Stimulated activated effector memory CD8-positive, alpha-beta T cell treated with anti-CD3 and anti-CD28 coated beads, Interleukin-12 subunit alpha, Interleukin-12 subunit beta, amount 100 ng/mL, for 72 hours (primary cell): ENCODE measurements around the gene RAB15.
"Not testable (repeated sequence)": the region's sequence is repeated elsewhere in the genome, so short reads cannot be mapped to it uniquely, and the experiment has no call there.

Experiments
- ATAC-seq: fragments of 150-1000 bp; cut with Tn5 transposase; 2 replicates; pipeline ENCODE4 v1.10.0; 2021
- DNase-seq, 2 donors: peaks; one replicate each; pipeline ENCODE4 v3.0.0; 2021 to 2022; ENCODE audit warnings: low spot score in 2 of 2
- H3K27ac Mint-ChIP-seq: one replicate; pipeline ENCODE4 v1.8.0; 2022; ENCODE audit warnings: mild to moderate bottlenecking, mixed read lengths
- H3K36me3 Mint-ChIP-seq: one replicate; pipeline ENCODE4 v1.8.0; 2022; ENCODE audit warnings: mild to moderate bottlenecking, mixed read lengths
- H3K4me1 Mint-ChIP-seq: one replicate; pipeline ENCODE4 v1.8.0; 2022; ENCODE audit warnings: mixed read lengths
- H3K4me3 Mint-ChIP-seq: one replicate; pipeline ENCODE4 v1.8.0; 2022; ENCODE audit warnings: mild to moderate bottlenecking, mixed read lengths
- H3K9me3 Mint-ChIP-seq: one replicate; pipeline ENCODE4 v1.8.0; 2022; ENCODE audit warnings: mixed read lengths

RAB15 gene

DNA sequence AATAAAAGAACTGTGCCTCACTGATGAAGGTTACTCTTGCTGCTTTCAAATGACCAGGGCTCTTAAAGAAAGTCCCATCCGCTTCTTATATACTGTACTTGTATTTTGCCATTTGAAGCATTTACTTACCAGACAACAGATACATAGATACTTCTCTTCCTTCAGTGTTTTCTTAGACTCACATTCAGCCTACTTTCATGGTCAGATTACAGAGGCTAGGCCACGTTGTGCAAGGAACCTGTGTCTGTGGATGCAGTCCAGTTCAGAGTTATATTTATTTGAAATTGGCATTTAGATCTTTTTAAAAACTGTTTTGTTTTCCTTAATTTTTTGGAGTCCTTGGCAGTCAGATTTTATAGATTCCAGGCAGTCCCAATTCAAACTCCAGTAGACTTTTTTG, 51.7 kb downstream of the RAB15 start:
- Mint-ChIP-seq H3K27ac (no peak overlapping the region), H3K4me3 (no peak overlapping the region), H3K9me3 (no peaks in the 10 kb centered on the region), H3K36me3 (peaks cover 43% of the 10 kb centered on the region), H3K4me1 (peaks cover 38% of the 10 kb centered on the region)
- no peak for DNase-seq
- no peak for ATAC-seq

DNA sequence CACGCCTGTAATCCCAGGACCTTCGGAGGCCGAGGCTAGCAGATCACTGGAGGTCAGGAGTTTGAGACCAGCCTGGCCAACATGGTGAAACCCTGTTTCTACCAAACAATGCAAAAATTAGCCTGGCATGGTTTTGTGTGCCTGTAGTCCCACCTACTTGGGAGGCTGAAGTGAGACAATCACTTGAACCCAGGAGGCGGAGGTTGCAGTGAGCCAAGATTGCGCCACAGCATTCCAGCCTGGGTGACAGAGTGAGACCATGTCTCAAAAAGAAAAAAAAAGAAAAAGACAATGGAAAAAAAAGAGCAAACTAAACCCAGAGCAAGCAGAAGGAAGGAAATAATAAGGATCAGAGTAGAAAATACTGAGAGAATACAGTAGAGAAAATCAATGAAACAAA, 52.5 kb downstream of the RAB15 start:
- no peak for ATAC-seq
- H3K4me3 Mint-ChIP-seq, result no peak overlapping the region
- peak overlapping the region; percentile 26 for H3K27ac Mint-ChIP-seq
- no peaks in the 10 kb centered on the region for H3K9me3 Mint-ChIP-seq
- no peak for DNase-seq
- H3K4me1 Mint-ChIP-seq, result peaks cover 45% of the 10 kb centered on the region
- peaks cover 42% of the 10 kb centered on the region for H3K36me3 Mint-ChIP-seq

DNA sequence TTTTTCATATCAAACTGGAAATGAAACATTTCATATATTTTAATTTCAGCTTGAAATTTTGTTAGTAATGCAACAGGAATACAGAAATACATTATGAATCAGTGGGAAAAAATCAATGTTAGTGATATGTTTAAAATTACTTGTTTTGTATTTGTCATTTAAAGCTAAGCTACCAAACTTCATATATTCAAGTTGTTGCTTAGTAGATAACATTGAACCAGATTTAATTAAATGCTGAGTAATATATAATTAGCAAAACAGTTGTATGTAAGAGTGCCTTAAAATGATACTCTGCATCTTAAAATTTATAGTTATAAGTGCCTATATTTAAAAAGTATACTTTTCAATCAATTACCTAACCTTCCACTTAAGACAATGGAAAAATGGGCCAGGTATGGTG, 52.9 kb downstream of the RAB15 start:
- peaks cover 45% of the 10 kb centered on the region for H3K4me1 Mint-ChIP-seq
- ATAC-seq, result no peak

DNA sequence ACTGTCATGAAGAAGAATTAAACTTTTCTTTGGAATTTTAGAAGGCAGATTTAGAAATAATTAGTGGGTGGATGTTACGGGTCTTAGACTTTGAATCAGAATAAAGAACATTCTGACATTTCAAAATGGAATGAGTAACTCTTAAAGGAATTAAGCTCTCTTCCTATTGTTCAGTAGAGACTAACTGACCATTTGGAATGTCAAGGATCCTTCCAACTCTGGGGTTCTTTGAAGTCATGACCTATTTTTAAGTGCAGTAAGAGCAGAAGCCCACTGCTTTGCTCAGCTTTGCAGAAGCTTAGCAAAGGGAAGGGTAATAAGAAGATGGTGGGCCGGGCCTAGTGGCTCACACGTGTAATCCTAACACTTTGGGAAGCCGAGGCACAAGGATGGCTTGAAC, 53.9 kb downstream of the RAB15 start:
- Mint-ChIP-seq H3K27ac (peak overlapping the region; percentile 87), H3K4me1 (peaks cover 49% of the 10 kb centered on the region), H3K36me3 (peaks cover 37% of the 10 kb centered on the region), H3K4me3 (peak overlapping the region; percentile 21), H3K9me3 (no peaks in the 10 kb centered on the region)
- no peak for DNase-seq
- no peak for ATAC-seq

More for the DNA sequence above, 52.9 kb downstream of the RAB15 start:
- no peak for DNase-seq
- Mint-ChIP-seq H3K9me3 (no peaks in the 10 kb centered on the region), H3K27ac (peak overlapping the region; percentile 87), H3K36me3 (peaks cover 42% of the 10 kb centered on the region), H3K4me3 (no peak overlapping the region)

DNA sequence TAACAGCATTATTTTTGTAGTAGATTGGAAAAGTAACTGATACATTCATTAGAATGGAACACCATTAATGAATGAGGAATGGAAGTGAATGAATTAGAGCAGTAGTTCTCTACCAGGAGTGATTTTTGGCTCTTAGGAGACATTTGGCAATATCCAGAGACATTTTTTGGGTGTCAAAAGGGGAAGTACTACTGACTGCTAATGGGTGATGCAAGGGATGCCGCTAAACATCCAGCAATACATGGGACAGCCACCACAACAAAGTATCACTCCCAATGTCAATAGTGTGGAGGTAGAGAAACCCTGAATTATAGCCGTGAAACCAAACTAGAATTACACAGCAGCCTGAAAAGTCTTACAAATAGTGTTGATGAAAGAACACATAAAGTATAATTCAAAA, 56.3 kb downstream of the RAB15 start:
- DNase-seq (no peak), ATAC-seq (no peak)
- peaks cover 42% of the 10 kb centered on the region for H3K4me1 Mint-ChIP-seq
- peak overlapping the region; percentile 99 for H3K27ac Mint-ChIP-seq
- peak overlapping the region; percentile 92 for H3K4me3 Mint-ChIP-seq
- peaks cover 37% of the 10 kb centered on the region for H3K36me3 Mint-ChIP-seq
- no peaks in the 10 kb centered on the region for H3K9me3 Mint-ChIP-seq

DNA sequence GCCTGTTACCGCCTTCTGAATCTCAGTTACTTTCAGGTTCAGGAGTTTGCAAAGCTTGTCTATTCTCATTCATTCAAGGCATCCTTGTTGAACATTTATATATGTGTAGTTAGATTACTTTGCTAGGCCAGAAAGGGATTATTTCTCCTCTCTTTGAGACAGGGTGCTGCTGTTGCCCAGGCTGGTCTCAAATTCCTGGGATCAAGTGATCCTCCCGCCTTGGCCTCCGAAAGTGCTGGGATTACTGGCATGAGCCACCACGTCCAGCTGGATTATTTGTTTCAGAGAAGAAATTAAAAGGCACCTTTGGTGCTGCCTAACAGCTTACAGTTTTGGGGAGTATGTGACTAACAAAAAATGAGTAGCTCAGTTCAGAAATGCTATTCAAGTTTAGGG, 57.1 kb downstream of the RAB15 start:
- H3K4me3 Mint-ChIP-seq, result peak overlapping the region; percentile 92
- no peaks in the 10 kb centered on the region for H3K9me3 Mint-ChIP-seq
- H3K27ac Mint-ChIP-seq, result peak overlapping the region; percentile 99
- H3K36me3 Mint-ChIP-seq, result peaks cover 37% of the 10 kb centered on the region
- no peak for DNase-seq
- ATAC-seq, result no peak
- H3K4me1 Mint-ChIP-seq, result peaks cover 42% of the 10 kb centered on the region

DNA sequence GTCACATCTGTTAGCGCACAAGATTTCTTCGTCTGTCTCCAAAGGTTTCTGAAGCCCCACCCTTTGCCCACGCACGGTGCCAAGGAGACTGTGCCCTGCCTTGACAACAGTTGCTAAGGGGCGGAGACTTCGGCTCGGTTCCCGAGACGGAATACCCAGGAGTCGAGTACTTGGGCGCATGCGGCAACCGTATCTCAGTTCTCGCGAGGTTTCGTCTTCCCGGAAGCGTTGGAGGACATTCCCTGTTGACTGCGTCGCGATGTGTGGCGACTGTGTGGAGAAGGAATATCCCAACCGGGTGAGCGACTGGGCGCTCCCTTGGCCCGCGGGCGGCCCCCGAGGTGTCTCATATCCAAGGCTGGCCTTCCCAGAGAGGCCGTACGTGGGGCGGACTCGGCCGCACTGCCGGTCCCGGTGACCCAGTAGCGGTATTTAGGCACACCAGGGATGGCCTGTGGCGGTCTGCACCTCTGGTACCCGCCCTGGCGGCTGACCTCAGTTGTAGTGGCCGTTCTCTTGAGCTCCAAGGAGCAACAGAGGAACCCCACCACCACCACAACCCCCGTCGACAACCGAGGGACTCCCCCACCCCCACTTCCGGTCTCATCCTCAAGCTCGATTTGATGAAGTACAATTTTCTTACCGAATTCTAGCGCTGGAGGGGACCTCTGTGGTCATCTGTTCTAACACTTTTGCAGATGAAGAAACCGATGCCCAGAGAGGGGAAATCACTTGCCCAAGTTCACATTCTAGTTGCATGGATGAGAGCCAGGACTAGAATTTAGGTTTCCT, 57.7 kb downstream of the RAB15 start, which contains the start of gene CHURC1:
Gene CHURC1, plus strand, starts transcription at position 219 of the 792 bp plus-strand sequence. Its CDS starts 41 bp downstream, at position 260.
- Mint-ChIP-seq H3K4me1 (peaks cover 37% of the 10 kb centered on the region), H3K9me3 (no peaks in the 10 kb centered on the region), H3K4me3 (peak within 1 kb of the TSS; percentile 92), H3K27ac (peak within 1 kb of the TSS; percentile 99), H3K36me3 (peaks cover 32% of the 10 kb centered on the region)
- DNase-seq (peak; percentile 87 to 98), ATAC-seq (peak; percentile 97)

DNA sequence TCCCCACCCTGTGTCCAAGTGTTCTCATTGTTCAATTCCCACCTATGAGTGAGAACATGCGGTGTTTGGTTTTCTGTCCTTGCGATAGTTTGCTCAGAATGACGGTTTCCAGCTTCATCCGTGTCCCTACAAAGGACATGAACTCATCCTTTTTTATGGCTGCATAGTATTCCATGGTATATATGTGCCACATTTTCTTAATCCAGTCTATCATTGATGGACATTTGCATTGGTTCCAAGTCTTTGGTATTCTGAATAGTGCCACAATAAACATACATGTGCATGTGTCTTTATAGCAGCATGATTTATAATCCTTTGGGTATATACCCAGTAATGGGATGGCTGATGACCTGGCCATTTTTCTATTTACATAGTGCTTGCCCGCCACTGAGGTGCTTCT, 58.7 kb downstream of the RAB15 start:
- not testable (repeated sequence) for ATAC-seq, H3K9me3 Mint-ChIP-seq, DNase-seq
- Mint-ChIP-seq H3K4me3 (peak overlapping the region; percentile 92), H3K4me1 (peaks cover 31% of the 10 kb centered on the region), H3K27ac (peak overlapping the region; percentile 99), H3K36me3 (peaks cover 31% of the 10 kb centered on the region)

DNA sequence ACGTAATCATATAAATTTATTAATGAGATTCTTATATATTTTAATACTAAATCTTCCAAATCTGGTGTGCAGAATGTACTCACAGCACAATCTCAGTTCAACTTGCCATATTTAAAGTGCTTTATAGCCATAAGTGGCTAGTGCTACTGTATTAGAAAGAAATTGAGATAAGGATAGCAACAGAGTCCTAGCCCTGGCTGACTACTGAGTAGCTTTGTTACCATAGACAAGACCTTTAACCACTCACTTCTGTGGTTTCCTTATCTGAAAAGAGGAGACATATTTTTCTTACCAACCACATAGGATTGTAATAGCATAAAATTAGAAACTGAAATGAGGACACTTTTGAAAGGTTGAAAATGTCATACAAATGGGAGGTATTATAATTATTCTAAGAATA, 59.9 kb downstream of the RAB15 start:
- DNase-seq (no peak), ATAC-seq (no peak)
- Mint-ChIP-seq H3K4me1 (peaks cover 19% of the 10 kb centered on the region), H3K36me3 (peaks cover 24% of the 10 kb centered on the region), H3K9me3 (no peaks in the 10 kb centered on the region), H3K27ac (no peak overlapping the region), H3K4me3 (no peak overlapping the region)

DNA sequence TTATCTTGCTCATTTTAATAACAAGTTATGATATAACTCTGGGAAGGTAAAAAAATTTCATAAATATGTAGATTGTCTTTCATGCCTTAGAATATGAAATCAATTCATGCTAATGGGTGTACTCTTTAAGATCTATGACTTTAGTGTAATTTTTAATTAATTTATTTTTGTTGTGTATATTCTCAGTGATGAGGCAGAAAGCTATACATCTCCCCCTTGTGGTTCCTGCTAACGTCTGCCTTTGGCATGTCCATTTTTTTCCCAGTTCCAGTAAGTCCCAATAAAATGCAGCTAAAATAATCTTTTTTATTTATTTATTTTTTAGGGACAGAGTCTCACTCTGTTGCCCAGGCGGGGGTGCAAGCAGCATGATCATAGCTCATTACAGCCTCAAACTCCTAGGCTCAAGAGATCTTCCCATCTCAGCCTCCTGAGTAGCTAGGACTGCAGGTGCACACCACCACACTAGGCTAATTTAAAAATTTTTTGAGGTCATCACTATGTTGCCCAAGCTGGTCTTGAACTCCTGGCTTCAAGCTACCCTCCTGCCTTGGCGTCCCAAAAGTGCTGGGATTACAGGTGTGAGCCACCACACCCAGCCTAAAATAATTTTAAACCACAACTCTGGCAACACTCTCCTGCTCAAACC, 61.2 kb downstream of the RAB15 start:
- DNase-seq, result no peak
- no peak overlapping the region for H3K27ac Mint-ChIP-seq
- H3K4me1 Mint-ChIP-seq, result peaks cover 17% of the 10 kb centered on the region

DNA sequence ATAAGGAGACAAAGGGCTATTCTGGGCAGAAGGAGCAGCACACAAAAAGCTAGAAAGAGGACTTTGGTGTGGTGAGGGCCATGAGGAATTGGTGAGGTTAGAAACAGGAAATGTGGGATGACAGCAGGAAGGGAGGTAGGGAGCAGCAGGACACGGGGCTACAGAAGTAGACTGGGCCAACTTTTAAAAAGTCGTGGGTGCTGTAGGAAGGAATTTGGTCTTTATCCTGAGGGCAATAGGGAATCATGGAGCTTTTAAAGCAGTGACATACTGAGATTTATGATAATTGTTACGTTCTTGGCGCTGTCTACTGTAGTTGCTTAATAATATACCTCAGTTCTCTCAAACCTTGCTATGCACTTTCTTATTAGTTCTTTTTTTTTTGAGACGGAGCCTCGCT, 66.1 kb downstream of the RAB15 start:
- DNase-seq (no peak), ATAC-seq (no peak)
- Mint-ChIP-seq H3K4me1 (no peaks in the 10 kb centered on the region), H3K4me3 (no peak overlapping the region), H3K9me3 (no peaks in the 10 kb centered on the region), H3K36me3 (no peaks in the 10 kb centered on the region), H3K27ac (no peak overlapping the region)

More for the DNA sequence above, 61.2 kb downstream of the RAB15 start:
- Mint-ChIP-seq H3K4me3 (no peak overlapping the region), H3K9me3 (no peaks in the 10 kb centered on the region), H3K36me3 (peaks cover 17% of the 10 kb centered on the region)
- ATAC-seq, result no peak

DNA sequence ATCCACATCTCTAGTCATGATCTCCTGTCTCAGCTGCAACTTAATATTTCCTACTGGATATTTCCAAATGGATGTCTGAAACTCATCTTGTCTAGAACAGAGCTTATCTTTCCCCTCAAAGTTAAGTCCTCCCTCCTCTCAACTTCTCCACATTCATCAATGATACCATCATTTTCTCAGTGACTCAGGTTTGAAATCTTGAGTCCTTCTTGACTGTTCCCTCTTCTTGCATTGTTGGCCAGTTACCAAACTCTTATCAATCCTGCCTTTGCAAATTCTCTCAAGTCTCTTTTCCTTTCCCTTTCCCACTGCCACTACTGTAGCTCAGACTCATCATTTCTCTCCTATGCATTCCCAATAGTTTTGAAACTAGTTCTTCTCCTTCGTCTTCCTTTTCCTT, 72.2 kb downstream of the RAB15 start:
- no peak overlapping the region for H3K27ac Mint-ChIP-seq
- H3K36me3 Mint-ChIP-seq, result no peaks in the 10 kb centered on the region
- ATAC-seq (no peak), DNase-seq (no peak)
- no peak overlapping the region for H3K4me3 Mint-ChIP-seq
- H3K4me1 Mint-ChIP-seq, result no peaks in the 10 kb centered on the region
- H3K9me3 Mint-ChIP-seq, result no peaks in the 10 kb centered on the region
